AG10803 (cell line): ENCODE measurements around the gene INSM2.

ENCODE experiments used
- DNase-seq: peaks from one replicate; pipeline ENCODE4 v3.0.0; 2010; ENCODE audit warnings: low read depth
- H3K4me3 ChIP-seq: 2 replicates; pipeline ENCODE4 v1.5.1; 2011; ENCODE audit warnings: mild to moderate bottlenecking, low read length, control low read depth
- TF ChIP-seq, protein P1 (sequence below): conservative IDR thresholded peaks from 2 replicates; pipeline ENCODE4 v1.5.1; 2011; ENCODE audit warnings: mild to moderate bottlenecking, low read length, control low read depth, inconsistent platforms

The INSM2 gene

GRCh38 chr14:35543006-35543405 is 9.0 kb downstream of the INSM2 start:
- H3K4me3 ChIP-seq: no peak overlapping the region
- DNase-seq: no peak
- TF ChIP-seq, protein P1, sequence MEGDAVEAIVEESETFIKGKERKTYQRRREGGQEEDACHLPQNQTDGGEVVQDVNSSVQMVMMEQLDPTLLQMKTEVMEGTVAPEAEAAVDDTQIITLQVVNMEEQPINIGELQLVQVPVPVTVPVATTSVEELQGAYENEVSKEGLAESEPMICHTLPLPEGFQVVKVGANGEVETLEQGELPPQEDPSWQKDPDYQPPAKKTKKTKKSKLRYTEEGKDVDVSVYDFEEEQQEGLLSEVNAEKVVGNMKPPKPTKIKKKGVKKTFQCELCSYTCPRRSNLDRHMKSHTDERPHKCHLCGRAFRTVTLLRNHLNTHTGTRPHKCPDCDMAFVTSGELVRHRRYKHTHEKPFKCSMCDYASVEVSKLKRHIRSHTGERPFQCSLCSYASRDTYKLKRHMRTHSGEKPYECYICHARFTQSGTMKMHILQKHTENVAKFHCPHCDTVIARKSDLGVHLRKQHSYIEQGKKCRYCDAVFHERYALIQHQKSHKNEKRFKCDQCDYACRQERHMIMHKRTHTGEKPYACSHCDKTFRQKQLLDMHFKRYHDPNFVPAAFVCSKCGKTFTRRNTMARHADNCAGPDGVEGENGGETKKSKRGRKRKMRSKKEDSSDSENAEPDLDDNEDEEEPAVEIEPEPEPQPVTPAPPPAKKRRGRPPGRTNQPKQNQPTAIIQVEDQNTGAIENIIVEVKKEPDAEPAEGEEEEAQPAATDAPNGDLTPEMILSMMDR: no peak

DNA sequence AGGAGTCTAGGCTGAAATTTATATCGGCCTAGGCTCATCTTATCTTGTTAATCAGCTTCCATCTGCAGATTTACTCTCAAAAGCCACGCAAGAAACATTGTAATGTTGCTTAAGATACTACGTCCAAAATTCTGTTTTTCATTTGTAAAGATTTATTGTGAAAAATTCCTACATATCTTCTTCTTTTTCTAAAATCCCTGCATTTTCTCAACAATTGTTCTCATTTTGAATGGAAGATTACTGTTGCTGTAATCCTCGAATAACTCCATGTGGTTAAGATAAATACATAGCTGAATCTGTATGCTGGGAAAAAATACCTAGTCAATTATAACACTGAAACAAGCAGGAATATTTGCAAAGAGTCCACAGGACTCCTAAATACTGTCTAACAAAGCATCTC is 15.6 kb downstream of the INSM2 start:
- H3K4me3 ChIP-seq: no peak overlapping the region
- DNase-seq: no peak
- TF ChIP-seq, protein P1: no peak

DNA sequence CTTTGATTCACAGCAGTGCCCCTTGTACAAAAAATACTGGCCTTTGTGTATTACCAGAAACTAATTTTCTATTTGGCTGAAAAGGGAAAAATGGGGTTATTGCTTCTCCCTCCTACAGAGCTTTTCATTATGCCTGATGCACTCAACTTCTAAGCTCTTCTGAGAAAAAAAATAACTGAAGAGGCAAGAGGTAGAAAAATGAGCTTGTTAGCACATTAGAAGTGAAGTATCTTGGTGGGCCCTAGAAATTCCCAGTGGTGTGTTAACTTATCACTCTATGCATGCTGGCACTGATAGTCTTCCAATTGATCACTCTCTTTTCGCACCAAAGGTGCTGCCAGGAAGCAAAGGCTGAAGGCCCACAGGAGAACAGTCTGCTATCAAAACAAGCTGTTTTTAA is 17.1 kb downstream of the INSM2 start:
- TF ChIP-seq, protein P1: no peak
- H3K4me3 ChIP-seq: no peak overlapping the region
- DNase-seq: no peak

DNA sequence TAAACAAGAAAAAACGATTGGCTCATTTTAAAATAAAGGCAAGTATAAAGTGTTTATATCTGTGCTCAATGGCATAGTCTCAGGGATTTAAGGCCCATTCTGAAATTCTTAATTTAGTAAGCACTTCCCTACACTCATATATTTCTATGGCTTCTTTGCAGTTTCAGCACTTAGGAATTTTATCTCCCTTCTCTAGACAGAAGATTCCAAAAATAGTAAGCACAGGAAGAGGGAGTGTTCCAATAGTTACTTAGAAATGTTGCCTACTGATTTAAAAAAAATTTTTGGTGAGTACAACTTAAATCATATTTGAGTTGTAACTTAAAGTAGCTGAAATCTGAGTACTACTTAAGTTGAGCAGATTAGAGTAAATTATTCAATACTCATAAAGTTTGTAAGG is 19.8 kb downstream of the INSM2 start:
- TF ChIP-seq, protein P1: no peak
- DNase-seq: peak; percentile 25
- H3K4me3 ChIP-seq: no peak overlapping the region

- H3K4me3 ChIP-seq: no peak overlapping the region
- TF ChIP-seq, protein P1: no peak
- no peak for DNase-seq
Observed at GRCh38 chr14:35556548-35556947, 22.6 kb downstream of the INSM2 start.

- H3K4me3 ChIP-seq: no peak overlapping the region
- TF ChIP-seq, protein P1: no peak
- no peak for DNase-seq
Observed at GRCh38 chr14:35557221-35557747, 23.3 kb downstream of the INSM2 start.

DNA sequence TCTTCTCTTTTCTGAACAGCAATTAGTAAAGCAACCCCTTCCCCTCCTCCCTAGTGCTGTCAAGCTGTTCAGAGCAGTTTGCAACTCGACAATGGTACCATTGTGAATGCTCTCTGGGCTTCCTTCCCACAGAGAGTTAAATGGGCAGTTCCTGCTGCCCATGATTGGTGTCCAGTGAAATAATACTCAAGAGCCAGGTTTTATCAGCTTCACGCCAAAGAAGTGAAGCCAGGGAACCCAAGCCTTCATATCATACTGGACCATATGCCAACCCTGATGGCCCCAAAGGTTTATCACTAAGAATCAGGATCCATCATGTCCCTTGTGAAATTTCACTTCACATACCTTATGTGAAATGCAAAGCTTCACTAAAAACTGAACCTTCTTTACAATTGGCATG is 24.7 kb downstream of the INSM2 start:
- no peak overlapping the region for H3K4me3 ChIP-seq
- DNase-seq: no peak
- TF ChIP-seq, protein P1: no peak
